Activated T-helper 1 cell treated with anti-CD3 and anti-CD28 coated beads, Interleukin-12 subunit alpha, Interleukin-12 subunit beta, Interleukin-2, Interleukin-4 antibody, amounts not matched to agents 30 ng/mL and 10 ng/mL and 1 ng/mL, durations not matched to agents 14 hours and 24 hours and 36 hours (primary cell): ENCODE data around the gene KLHL36. TPM values are rescaled to one million over a fixed set of nuclear protein-coding genes. Genes with fewer than 3 reads are reported as not detected.
A peak's percentile ranks its signal among the peaks of the same experiment; 100 is the strongest.
"Not testable (repeated sequence)": the region's sequence is repeated elsewhere in the genome, so short reads cannot be mapped to it uniquely, and the experiment has no call there.

ENCODE experiments used
- DNase-seq: peaks from one replicate; pipeline ENCODE4 v3.0.0; 2021; ENCODE audit warnings: low spot score
- H3K27ac Mint-ChIP-seq: one replicate; pipeline ENCODE4 v1.8.0; 2021; ENCODE audit warnings: mild to moderate bottlenecking, mixed read lengths
- H3K27me3 Mint-ChIP-seq: one replicate; pipeline ENCODE4 v1.8.0; 2022; ENCODE audit warnings: mild to moderate bottlenecking, moderate library complexity, mixed read lengths; ENCODE audit not compliant: insufficient read depth
- H3K36me3 Mint-ChIP-seq: one replicate; pipeline ENCODE4 v1.8.0; 2021; ENCODE audit warnings: low read depth, mixed read lengths
- H3K4me1 Mint-ChIP-seq: one replicate; pipeline ENCODE4 v1.8.0; 2021; ENCODE audit warnings: low read depth, mixed read lengths
- H3K4me3 Mint-ChIP-seq: one replicate; pipeline ENCODE4 v1.8.0; 2021; ENCODE audit warnings: mild to moderate bottlenecking, moderate library complexity, mixed read lengths
- H3K9me3 Mint-ChIP-seq: one replicate; pipeline ENCODE4 v1.8.0; 2021; ENCODE audit warnings: mixed read lengths
- intact Hi-C: fragments of 100-400 bp; cut with micrococcal nuclease; formaldehyde crosslinking; loops from one replicate; pipeline ENCODE4 v1.15.1; 2024
- total RNA-seq: library from RNA; stranded (reverse); gene quantifications from 2 replicates; pipeline ENCODE4 v1.2.3, GENCODE V29; 2022

KLHL36 gene
- total RNA-seq, 1 donor from 2014 or later = 39.3 TPM

DNA sequence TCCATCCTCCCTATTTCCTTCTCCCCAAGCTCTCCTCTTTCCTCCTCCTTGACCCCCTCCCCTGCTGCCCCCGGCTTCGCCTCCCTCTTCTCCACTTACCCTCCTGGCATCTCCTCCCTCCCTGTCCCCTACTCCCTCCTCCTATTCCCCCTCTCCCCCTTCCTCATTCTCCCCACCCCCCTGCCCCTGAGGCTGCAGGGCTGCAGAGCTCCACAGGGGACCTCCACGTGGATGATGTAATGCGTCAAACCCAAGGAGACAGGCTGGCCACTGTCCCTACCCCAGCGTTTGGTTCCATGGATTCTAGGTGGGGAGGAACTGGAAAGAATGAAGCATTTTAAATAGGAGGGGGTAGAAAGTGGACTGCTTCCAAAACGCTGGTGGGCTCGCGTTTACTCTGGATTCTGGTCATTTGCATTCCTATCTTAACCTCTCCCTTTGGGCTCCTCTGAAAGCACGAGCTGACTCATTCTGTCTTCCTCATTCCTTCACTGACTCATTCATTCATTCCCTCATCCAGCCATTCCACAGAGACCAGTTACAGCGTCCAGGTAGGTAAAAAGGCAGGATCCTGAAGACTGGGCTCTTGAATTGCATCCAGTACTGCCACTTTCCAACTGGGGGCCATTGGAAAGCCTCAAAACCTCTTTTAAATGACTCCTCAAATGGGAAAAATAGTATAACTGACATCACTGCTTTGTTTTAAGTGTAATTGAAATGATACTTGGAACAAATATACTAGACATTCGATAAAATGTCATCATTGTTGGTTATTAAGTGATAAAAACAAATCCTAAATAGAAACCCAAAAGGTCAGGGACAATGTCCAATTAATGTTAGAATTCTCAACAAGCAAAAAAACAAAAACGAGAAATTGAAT is 29.5 kb upstream of the KLHL36 start:
- no peak for DNase-seq
- Mint-ChIP-seq H3K27me3 (peaks cover 9% of the 10 kb centered on the region), H3K4me3 (peak overlapping the region; percentile 81), H3K9me3 (no peaks in the 10 kb centered on the region), H3K36me3 (peaks cover 25% of the 10 kb centered on the region), H3K4me1 (peaks cover 56% of the 10 kb centered on the region), H3K27ac (peak overlapping the region; percentile 63)
- intact Hi-C loops = loop anchor here (1.0 kb wide), 3 partner anchors 19 to 113 kb away; no protein-coding TSS in a partner anchor

DNA sequence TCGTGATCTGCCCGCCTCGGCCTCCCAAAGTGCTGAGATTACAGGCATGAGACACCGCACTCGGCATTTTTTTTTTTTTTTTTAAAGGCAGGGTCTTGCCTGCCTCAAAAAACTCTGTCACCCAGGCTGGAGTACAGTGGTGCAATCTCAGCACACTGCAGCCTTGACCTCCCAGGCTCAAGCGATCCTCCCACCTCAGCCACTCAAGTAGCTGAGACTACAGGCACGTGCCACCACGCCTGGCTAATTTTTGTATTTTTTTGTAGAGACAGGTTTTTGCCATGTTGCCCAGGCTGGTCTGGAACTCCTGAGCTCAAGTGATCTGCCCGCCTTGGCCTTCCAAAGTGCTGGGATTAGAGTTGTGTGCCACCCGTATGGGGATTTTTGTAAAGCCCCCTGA is 27.4 kb upstream of the KLHL36 start:
- DNase-seq, H3K9me3 Mint-ChIP-seq, H3K4me3 Mint-ChIP-seq, H3K27ac Mint-ChIP-seq, H3K36me3 Mint-ChIP-seq: not testable (repeated sequence)
- Mint-ChIP-seq H3K27me3 (peaks cover 19% of the 10 kb centered on the region), H3K4me1 (peaks cover 35% of the 10 kb centered on the region)
- intact Hi-C loops = loop anchor here (5.0 kb wide), 1 partner anchor 351 kb away; no protein-coding TSS in a partner anchor

DNA sequence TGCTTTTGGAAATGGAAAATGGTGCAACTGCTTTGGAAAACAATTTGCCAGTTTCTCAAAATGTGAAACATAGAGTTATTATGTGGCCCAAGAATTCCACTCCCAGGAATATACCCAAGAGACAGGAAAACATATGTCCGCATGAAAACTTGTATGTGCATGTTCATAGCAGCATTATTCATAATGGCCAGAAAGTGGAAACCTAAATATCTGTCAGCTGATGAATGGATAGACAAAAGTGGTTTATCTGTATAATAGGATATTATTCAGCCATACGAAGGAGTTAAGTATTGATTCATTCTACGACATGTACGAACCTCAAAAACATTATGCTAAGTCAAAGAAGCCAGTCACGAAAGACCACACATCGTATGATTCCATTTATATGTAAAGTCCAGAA is 22.8 kb upstream of the KLHL36 start:
- intact Hi-C loops = no loop called here
- H3K4me3 Mint-ChIP-seq = no peak overlapping the region
- peaks cover 23% of the 10 kb centered on the region for H3K4me1 Mint-ChIP-seq
- H3K27me3 Mint-ChIP-seq = peaks cover 38% of the 10 kb centered on the region
- DNase-seq = no peak
- H3K9me3 Mint-ChIP-seq = no peaks in the 10 kb centered on the region
- no peaks in the 10 kb centered on the region for H3K36me3 Mint-ChIP-seq
- H3K27ac Mint-ChIP-seq = no peak overlapping the region

DNA sequence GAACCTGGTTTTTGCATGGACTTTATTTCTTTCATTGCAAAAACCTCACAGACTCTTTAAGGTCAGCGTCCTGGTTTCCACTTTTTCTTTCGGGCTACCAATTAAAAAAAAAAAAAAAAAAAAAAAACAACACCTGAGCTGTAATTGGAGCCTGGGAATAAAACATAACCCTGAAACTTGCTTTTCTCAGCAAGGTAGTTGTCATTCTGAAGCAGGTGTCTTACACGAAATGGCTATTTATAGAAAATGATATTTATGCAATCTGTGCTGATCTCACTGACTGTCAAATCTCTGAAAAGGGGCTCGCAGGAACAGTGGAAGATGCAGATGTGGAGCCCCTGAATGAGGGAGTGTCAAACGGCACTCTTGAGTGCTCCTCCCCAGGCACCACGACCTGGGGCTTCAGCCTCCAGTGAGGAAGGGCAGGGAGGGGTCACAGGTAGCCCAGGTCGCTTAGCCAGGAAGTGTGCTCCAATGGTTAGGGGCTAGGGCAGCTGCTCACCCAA is 20.0 kb upstream of the KLHL36 start:
- Mint-ChIP-seq H3K27ac (no peak overlapping the region), H3K9me3 (no peaks in the 10 kb centered on the region), H3K4me3 (no peak overlapping the region), H3K36me3 (no peaks in the 10 kb centered on the region), H3K4me1 (peaks cover 23% of the 10 kb centered on the region), H3K27me3 (peaks cover 50% of the 10 kb centered on the region)
- no peak for DNase-seq
- intact Hi-C loops = no loop called here

DNA sequence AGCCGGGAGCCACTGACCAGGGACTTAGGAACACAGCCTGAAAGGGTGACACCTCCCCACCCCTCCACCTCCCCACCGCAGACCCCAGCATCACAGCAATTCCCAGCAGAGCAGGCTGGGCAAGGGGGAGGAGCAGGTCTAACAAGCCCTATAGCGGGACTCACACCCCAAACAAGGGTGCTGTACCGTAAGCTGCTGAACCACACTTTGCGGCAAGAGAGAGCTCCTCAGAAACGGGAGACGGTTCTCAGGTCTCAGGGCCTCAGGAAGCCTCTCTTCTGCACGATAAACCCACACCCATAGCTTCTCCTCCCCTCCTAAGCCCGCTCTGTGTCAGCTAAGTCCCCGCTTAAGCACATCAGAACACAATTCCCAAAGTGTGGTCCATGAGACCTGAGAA is 18.7 kb upstream of the KLHL36 start:
- Mint-ChIP-seq H3K27ac (no peak overlapping the region), H3K27me3 (peaks cover 53% of the 10 kb centered on the region), H3K4me1 (peaks cover 23% of the 10 kb centered on the region), H3K9me3 (no peaks in the 10 kb centered on the region), H3K36me3 (no peaks in the 10 kb centered on the region), H3K4me3 (peak overlapping the region; percentile 22)
- intact Hi-C loops = no loop called here
- DNase-seq = no peak

DNA sequence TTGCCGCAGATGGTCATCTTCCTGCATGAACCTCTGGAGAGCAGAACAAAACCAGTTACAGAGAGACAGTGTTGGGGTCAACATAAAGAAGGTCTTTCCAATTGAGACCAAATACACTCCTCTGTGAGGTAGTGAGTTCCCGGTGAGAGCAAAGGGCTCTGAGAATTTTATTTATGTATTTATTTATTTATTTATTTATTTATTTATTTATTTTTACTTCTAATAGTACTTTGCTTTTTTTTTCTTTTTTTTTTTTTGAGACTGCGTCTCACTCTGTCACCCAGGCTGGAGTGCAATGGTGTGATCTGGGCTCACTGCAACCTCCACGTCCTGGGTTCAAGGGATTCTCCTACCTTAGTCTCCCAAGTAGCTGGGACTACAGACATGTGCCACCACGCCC is 18.3 kb upstream of the KLHL36 start:
- no peak overlapping the region for H3K27ac Mint-ChIP-seq
- peaks cover 23% of the 10 kb centered on the region for H3K4me1 Mint-ChIP-seq
- H3K4me3 Mint-ChIP-seq = peak overlapping the region; percentile 22
- no peaks in the 10 kb centered on the region for H3K36me3 Mint-ChIP-seq
- intact Hi-C loops = loop anchor here (2.0 kb wide), 1 partner anchor 17 kb away; no protein-coding TSS in a partner anchor
- no peak for DNase-seq
- H3K27me3 Mint-ChIP-seq = peaks cover 55% of the 10 kb centered on the region
- no peaks in the 10 kb centered on the region for H3K9me3 Mint-ChIP-seq

DNA sequence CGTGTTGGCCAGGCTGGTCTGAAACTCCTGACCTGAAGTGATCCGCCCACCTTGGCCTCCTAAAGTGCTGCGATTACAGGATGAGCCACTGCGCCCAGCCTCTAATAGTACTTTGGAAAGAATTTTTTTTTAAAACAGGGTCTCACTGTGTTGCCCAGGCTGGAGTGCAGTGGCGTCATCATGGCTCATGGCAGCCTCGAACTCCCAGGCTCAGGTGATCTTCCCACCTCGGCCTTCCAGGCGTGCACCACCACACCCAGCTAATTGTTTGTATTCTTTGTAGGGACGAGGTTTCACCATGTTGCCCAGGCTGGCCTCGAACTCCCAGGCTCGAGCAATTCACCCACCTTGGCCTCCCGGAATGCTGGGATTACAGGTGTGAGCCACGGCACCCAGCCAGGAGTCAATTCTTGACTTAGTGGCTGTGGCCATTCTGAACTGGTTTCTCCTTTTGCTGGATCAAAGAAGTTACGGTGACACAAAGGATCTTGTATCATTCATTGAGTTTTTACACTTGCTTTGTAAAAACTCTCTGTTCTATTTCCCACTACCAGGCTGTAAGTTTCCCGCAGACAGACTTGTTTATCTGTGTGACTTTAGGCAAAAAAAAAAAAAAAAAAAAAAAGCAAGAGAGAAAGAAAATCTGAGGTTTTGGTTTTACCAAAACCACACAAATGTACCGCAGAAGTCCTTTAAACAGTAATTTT is 17.7 kb upstream of the KLHL36 start:
- Mint-ChIP-seq H3K9me3 (no peaks in the 10 kb centered on the region), H3K4me3 (peak overlapping the region; percentile 61), H3K27ac (peak overlapping the region; percentile 84), H3K27me3 (peaks cover 53% of the 10 kb centered on the region), H3K4me1 (peaks cover 23% of the 10 kb centered on the region), H3K36me3 (no peaks in the 10 kb centered on the region)
- intact Hi-C loops = loop anchor here (2.0 kb wide), 1 partner anchor 16 kb away; no protein-coding TSS in a partner anchor
- no peak for DNase-seq

DNA sequence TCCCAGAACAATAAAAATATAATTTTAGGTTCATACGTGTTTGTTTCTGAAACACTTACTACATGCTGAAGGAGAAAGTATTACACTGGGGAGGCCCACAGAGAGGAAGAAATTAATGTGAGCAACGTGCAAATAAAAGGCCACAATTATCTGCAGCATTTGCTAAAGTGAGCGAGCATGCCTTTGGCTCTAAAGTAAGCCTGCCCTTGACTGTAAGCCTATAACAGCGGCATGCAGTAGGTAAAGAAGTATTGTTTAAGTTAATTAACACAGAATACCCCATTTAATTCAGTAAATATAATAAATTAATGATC is 17.2 kb upstream of the KLHL36 start:
- Mint-ChIP-seq H3K27me3 (peaks cover 49% of the 10 kb centered on the region), H3K9me3 (no peaks in the 10 kb centered on the region), H3K4me1 (peaks cover 23% of the 10 kb centered on the region), H3K27ac (peak overlapping the region; percentile 84), H3K4me3 (peak overlapping the region; percentile 61), H3K36me3 (no peaks in the 10 kb centered on the region)
- intact Hi-C loops = loop anchor here (2.0 kb wide), 1 partner anchor 16 kb away; no protein-coding TSS in a partner anchor
- no peak for DNase-seq

DNA sequence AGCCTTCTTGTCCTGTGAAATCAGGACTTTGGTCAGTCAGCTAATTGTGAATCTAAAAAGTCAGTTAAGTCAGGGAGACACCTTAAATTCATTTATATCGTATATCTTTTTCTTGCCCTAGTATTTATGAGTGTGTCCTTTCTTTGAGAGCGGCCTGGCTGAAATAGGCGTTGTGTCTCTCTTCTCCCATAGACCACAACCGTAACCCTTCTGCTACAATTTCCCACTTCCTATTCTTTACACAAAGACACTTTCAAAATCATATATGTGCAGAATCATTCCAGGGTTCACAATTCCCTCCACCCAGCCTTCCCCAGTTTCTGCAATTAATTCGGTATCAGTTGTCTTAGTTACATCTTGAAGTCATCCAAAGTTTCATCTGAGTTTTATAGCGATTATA is 16.4 kb upstream of the KLHL36 start:
- no peak for DNase-seq
- Mint-ChIP-seq H3K27me3 (peaks cover 49% of the 10 kb centered on the region), H3K9me3 (no peaks in the 10 kb centered on the region), H3K36me3 (no peaks in the 10 kb centered on the region), H3K4me3 (no peak overlapping the region), H3K4me1 (peaks cover 24% of the 10 kb centered on the region), H3K27ac (no peak overlapping the region)
- intact Hi-C loops = loop anchor here (2.0 kb wide), 1 partner anchor 15 kb away; no protein-coding TSS in a partner anchor

DNA sequence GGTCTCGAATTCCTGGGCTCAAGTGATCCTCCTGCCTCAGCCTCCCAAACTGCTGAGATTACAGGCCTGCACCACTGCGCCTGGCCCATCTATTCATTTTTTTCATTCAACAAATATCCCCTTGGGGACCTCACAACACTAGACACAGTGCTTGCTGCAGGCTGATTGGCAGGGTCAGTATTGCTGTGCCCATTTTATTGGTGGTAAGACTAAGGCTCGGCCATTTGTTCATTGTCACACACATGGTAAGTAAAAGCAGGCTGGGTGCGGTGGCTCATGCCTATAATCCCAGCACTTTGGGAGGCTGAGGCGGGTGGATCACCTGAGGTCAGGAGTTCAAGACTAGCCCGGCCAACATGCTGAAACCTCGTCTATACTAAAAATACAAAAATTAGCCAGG is 15.4 kb upstream of the KLHL36 start:
- H3K4me3 Mint-ChIP-seq, H3K9me3 Mint-ChIP-seq, intact Hi-C loops, H3K27ac Mint-ChIP-seq, H3K36me3 Mint-ChIP-seq, DNase-seq: not testable (repeated sequence)
- Mint-ChIP-seq H3K4me1 (peaks cover 33% of the 10 kb centered on the region), H3K27me3 (peaks cover 43% of the 10 kb centered on the region)

DNA sequence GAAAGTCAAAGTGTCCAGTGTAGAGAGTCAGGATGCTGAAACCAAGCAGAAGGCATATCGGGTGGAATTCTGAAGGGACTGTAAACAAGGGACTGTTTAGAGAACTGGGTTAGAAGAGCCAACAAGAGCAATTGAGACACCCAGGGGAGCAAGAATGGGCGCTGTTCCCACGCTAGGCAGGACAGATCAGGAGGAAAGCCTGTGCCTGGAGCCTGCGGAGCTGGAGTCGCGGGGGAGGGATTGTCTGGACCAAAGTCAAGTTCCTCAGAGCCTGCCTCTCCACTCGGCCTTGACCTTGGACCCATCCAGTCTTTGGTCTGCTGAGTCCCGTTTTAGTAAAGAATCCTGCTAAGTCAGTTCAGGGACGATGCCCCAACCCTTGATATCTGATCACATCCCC is 14.7 kb upstream of the KLHL36 start:
- Mint-ChIP-seq H3K4me1 (peaks cover 41% of the 10 kb centered on the region), H3K36me3 (peaks cover under 1% of the 10 kb centered on the region), H3K27me3 (peaks cover 39% of the 10 kb centered on the region), H3K9me3 (no peaks in the 10 kb centered on the region), H3K4me3 (no peak overlapping the region), H3K27ac (no peak overlapping the region)
- intact Hi-C loops = no loop called here
- no peak for DNase-seq

DNA sequence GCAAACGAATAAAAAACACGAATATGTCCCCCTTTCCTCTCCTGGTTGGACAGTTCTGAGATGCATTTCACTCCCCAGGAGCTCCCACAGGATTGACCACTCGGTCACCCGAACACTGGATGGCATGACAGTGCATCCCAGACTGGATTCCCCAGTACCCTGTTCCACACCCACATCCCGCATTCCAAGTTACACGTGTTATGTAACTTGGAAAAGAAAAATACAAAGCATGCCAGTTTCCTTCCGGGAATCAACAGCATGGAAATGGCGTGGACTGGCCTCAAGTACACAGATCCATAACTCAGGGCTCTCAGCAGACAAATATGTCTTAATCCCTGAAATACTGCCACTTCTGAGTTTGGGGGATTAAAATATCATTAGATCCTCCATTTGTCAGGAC is 12.6 kb upstream of the KLHL36 start:
- H3K9me3 Mint-ChIP-seq = no peaks in the 10 kb centered on the region
- H3K27ac Mint-ChIP-seq = no peak overlapping the region

DNA sequence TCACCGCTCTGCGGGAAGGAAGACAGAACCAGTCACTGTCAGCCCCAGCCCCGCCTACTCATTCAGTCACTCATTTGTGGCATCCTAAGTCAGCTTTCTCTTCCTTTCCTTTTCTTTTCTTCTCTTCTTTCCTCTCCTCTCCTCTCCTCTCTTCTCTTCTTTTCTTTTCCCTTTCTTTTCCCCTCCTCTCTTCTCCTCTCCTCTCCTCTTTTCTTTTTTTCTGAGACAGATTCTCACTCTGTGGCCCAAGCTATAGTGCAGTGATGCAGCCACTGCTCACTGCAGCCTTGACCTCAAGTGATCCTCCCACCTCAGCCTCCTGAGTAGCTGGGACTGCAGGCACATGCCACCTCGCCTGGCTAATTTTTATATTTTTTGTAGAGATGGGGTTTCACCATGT is 10.6 kb upstream of the KLHL36 start:
- no peak overlapping the region for H3K4me3 Mint-ChIP-seq
- intact Hi-C loops = no loop called here
- H3K27me3 Mint-ChIP-seq = peaks cover 27% of the 10 kb centered on the region
- H3K9me3 Mint-ChIP-seq = no peaks in the 10 kb centered on the region
- H3K4me1 Mint-ChIP-seq = peaks cover 51% of the 10 kb centered on the region
- H3K27ac Mint-ChIP-seq = no peak overlapping the region
- H3K36me3 Mint-ChIP-seq = peaks cover 2% of the 10 kb centered on the region
- DNase-seq = no peak

More for the DNA sequence above, 12.6 kb upstream of the KLHL36 start:
- Mint-ChIP-seq H3K36me3 (peaks cover 2% of the 10 kb centered on the region), H3K4me3 (no peak overlapping the region), H3K4me1 (peaks cover 49% of the 10 kb centered on the region), H3K27me3 (peaks cover 30% of the 10 kb centered on the region)
- DNase-seq = no peak
- intact Hi-C loops = no loop called here
